CD4-positive, alpha-beta memory T cell (primary cell): Measurements from ENCODE around the gene EPRS1. TPM values are rescaled to one million over a fixed set of nuclear protein-coding genes. Genes with fewer than 3 reads are reported as not detected.
A peak's percentile ranks its signal among the peaks of the same experiment; 100 is the strongest.

Experiments
- CTCF ChIA-PET: fragments of 350-600 bp; sonication (Branson Sonifier 250); formaldehyde crosslinking; loops from one replicate; lab custom pipeline; 2021; ENCODE audit warnings: inconsistent platforms; ENCODE audit not compliant: partially characterized antibody; lab: Charles Lee
- POLR2A ChIA-PET: fragments of 350-600 bp; sonication (Branson Sonifier 250); formaldehyde crosslinking; loops from one replicate; lab custom pipeline; 2021; ENCODE audit not compliant: partially characterized antibody; lab: Charles Lee
- DNase-seq, 5 donors: peaks; one replicate each; pipeline versions ENCODE4 v3.0.0 to v3.0.0-alpha.2; 2020 to 2022; ENCODE audit warnings: mixed read lengths in 1 of 5
- H3K27ac ChIP-seq: one replicate; pipeline ENCODE4 v1.7.0; 2013; ENCODE audit warnings: low read depth, low read length
- H3K27me3 ChIP-seq: 2 replicates; pipeline ENCODE4 v1.7.0; 2013; ENCODE audit warnings: mild to moderate bottlenecking, low read length, moderate library complexity; ENCODE audit not compliant: insufficient read depth
- H3K36me3 ChIP-seq: 2 replicates; pipeline ENCODE4 v1.7.0; 2013; ENCODE audit warnings: mild to moderate bottlenecking, low read length, moderate library complexity; ENCODE audit not compliant: insufficient read depth
- H3K4me1 ChIP-seq: 2 replicates; pipeline ENCODE4 v1.7.0; 2013; ENCODE audit warnings: mild to moderate bottlenecking, low read length, moderate library complexity; ENCODE audit not compliant: insufficient read depth
- H3K4me3 ChIP-seq, 2 donors: one replicate each; pipeline ENCODE4 v1.7.0; 2013; ENCODE audit warnings: low read length in 2 of 2, mild to moderate bottlenecking in 1 of 2
- H3K9me3 ChIP-seq, 2 donors: one replicate each; pipeline ENCODE4 v1.7.0; 2013; ENCODE audit warnings: low read length in 2 of 2, control low read depth in 1 of 2; ENCODE audit not compliant: control insufficient read depth in 1 of 2
- H3K27ac Mint-ChIP-seq, 7 donors: one replicate each; pipeline ENCODE4 v1.8.0; 2020 to 2021; ENCODE audit warnings: mixed read lengths in 7 of 7, mild to moderate bottlenecking in 6 of 7, inconsistent platforms in 3 of 7, moderate library complexity in 3 of 7
- H3K27me3 Mint-ChIP-seq, 2 donors: one replicate each; pipeline ENCODE4 v1.8.0; 2020 to 2021; ENCODE audit warnings: mixed read lengths in 2 of 2
- H3K36me3 Mint-ChIP-seq, 2 donors: one replicate each; pipeline ENCODE4 v1.8.0; 2020 to 2021; ENCODE audit warnings: mixed read lengths in 2 of 2, inconsistent platforms in 1 of 2, mild to moderate bottlenecking in 1 of 2
- H3K4me1 Mint-ChIP-seq, 4 donors: one replicate each; pipeline ENCODE4 v1.8.0; 2020 to 2021; ENCODE audit warnings: mixed read lengths in 4 of 4, mild to moderate bottlenecking in 1 of 4
- H3K4me3 Mint-ChIP-seq, 8 donors: one replicate each; pipeline ENCODE4 v1.8.0; 2020 to 2021; ENCODE audit warnings: mixed read lengths in 8 of 8, mild to moderate bottlenecking in 7 of 8, moderate library complexity in 6 of 8, inconsistent platforms in 3 of 8
- H3K9me3 Mint-ChIP-seq, 8 donors: one replicate each; pipeline ENCODE4 v1.8.0; 2020 to 2021; ENCODE audit warnings: mixed read lengths in 8 of 8, mild to moderate bottlenecking in 5 of 8, inconsistent platforms in 3 of 8, moderate library complexity in 1 of 8
- intact Hi-C: fragments of 100-400 bp; cut with micrococcal nuclease; formaldehyde crosslinking; loops from one replicate; pipeline ENCODE4 v1.15.1; 2023
- polyA plus RNA-seq, 2 donors: library from polyadenylated mRNA; unstranded; fragments of 300-500 nt; fragmentation: Illumina TruSeq; gene quantifications; one replicate each; pipeline ENCODE4 v1.2.3, GENCODE V29; 2021
- total RNA-seq, 2 experiments: library from RNA; stranded (reverse); gene quantifications; one replicate each; pipeline ENCODE4 v1.2.3, GENCODE V29; 2021

The EPRS1 gene
- total and polyA plus RNA-seq, 4 experiments from 2014 or later, result 30.5 to 116 (median 79.2) TPM

DNA sequence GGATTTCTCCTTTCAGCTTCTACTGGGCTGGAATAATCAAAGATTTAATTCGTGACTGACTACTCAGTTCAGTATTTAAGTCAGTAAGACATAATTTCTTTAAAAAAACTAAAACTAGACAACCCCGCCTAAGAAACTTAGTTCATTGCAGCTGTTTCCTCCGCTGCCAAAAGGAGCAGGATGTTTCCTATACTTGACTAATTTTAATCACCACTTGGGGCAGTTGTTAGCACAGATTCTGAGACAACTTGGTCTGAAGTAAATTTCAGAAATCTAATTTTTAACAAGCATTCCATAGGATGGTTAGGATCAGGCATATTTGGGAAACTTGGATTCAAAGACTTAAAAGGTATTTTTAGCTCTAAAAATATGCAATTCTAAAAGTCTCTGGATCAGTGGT lies 34.0 kb downstream of the EPRS1 start:
- no peak for DNase-seq
- Histone ChIP-seq H3K4me1 (no peaks in the 10 kb centered on the region), H3K27me3 (no peaks in the 10 kb centered on the region), H3K4me3 (no peak overlapping the region), H3K9me3 (no peaks in the 10 kb centered on the region), H3K27ac (no peak overlapping the region), H3K36me3 (peaks cover 42% of the 10 kb centered on the region)
- intact Hi-C loops, result no loop called here
- Mint-ChIP-seq H3K4me1 (peaks cover 0 to 13% (median 7%) of the 10 kb centered on the region in 4 donors), H3K4me3 (no peak overlapping the region), H3K27me3 (no peaks in the 10 kb centered on the region), H3K27ac (peak overlapping the region in 1 of 7 donors; percentile 51), H3K36me3 (peaks cover 53 to 75% of the 10 kb centered on the region in 2 donors), H3K9me3 (no peaks in the 10 kb centered on the region)
- ChIA-PET POLR2A (no interaction called here), CTCF (interaction anchor here (1.7 kb wide), 1 partner anchor 15 kb away, joined by 3 read pairs; no protein-coding TSS in a partner anchor)

DNA sequence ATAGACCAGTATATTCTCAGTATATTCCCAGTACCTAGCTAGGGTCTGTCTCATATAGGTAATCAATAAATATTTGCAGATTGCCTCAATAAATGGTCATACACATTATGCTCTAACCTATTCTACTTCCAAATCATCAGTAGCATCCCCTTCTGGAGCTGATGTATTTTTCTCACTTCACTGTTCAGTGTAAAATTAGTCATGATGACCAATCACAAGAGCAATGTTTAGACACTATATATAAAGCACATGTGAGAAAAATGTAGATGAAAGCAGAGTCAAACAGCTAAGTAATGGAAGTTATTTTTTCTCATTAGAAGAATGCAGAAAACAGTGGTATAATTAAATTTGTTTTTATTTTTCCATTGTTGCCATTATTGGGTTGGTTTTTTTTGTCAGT lies 34.7 kb downstream of the EPRS1 start:
- intact Hi-C loops, result no loop called here
- ChIA-PET POLR2A (interaction anchor here (0.6 kb wide), 1 partner anchor 20 kb away, joined by 3 read pairs; no protein-coding TSS in a partner anchor), CTCF (interaction anchor here (1.7 kb wide), 1 partner anchor 14 kb away, joined by 3 read pairs; no protein-coding TSS in a partner anchor)
- Mint-ChIP-seq H3K36me3 (peaks cover 59 to 76% of the 10 kb centered on the region in 2 donors), H3K9me3 (no peaks in the 10 kb centered on the region), H3K27me3 (no peaks in the 10 kb centered on the region), H3K27ac (no peak overlapping the region), H3K4me1 (peaks cover 0 to 13% (median 7%) of the 10 kb centered on the region in 4 donors), H3K4me3 (no peak overlapping the region)
- Histone ChIP-seq H3K4me3 (no peak overlapping the region), H3K27me3 (no peaks in the 10 kb centered on the region), H3K36me3 (peaks cover 46% of the 10 kb centered on the region), H3K9me3 (no peaks in the 10 kb centered on the region), H3K4me1 (no peaks in the 10 kb centered on the region), H3K27ac (no peak overlapping the region)
- DNase-seq, result no peak

DNA sequence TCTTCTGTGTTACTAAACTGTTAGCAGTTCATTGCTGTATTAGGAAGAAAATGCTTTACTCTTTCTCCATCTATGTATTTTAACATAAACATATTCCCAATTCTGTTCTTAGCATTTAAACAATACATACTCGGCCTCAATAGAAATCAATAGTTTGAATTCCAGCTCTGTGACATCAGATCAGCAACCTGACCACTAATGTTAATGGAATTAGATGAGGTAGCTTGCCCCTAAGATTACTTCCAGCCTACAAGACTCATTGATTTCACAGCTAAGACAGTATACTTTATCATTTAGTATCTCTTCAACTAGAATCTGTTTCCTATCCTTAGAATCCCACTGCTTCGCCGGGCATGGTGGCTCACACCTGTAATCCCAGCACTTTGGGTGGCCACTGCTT lies 38.9 kb downstream of the EPRS1 start:
- H3K27me3 ChIP-seq, result no peaks in the 10 kb centered on the region
- H3K9me3 Mint-ChIP-seq, result no peaks in the 10 kb centered on the region
- H3K36me3 Mint-ChIP-seq, result peaks cover 52 to 71% of the 10 kb centered on the region in 2 donors
- peak overlapping the region in 2 of 7 donors; percentile 11 to 41 for H3K27ac Mint-ChIP-seq
- H3K4me1 Mint-ChIP-seq, result peaks cover 0 to 4% (median 1%) of the 10 kb centered on the region in 4 donors
- no peaks in the 10 kb centered on the region for H3K4me1 ChIP-seq
- no peak overlapping the region for H3K27ac ChIP-seq
- intact Hi-C loops, result no loop called here
- no peak overlapping the region for H3K4me3 Mint-ChIP-seq
- no peak for DNase-seq
- ChIA-PET CTCF (interaction anchor here (0.9 kb wide), 1 partner anchor 13 kb away, joined by 3 read pairs; no protein-coding TSS in a partner anchor), POLR2A (no interaction called here)
- H3K27me3 Mint-ChIP-seq, result no peaks in the 10 kb centered on the region
- no peaks in the 10 kb centered on the region for H3K9me3 ChIP-seq
- no peak overlapping the region for H3K4me3 ChIP-seq
- H3K36me3 ChIP-seq, result peaks cover 58% of the 10 kb centered on the region

DNA sequence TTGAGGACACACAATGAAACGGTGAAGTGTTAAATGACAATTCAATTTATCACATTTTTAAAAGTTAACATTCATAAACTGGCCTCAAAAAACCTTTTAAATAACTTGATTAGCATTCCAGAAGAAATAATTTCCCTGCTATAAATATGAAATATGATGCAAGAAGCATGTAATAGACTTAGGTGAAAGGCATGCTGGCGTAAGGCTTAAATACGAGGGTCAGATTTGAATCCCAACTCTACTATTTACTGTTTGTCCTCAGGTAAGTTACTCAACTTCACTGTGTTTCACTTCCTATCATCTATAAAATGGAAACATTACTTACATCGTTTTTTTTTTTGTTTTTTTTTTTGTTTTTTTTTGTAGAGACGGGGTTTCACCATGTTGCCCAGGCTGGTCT lies 40.8 kb downstream of the EPRS1 start:
- peaks cover 46 to 67% of the 10 kb centered on the region in 2 donors for H3K36me3 Mint-ChIP-seq
- no peak overlapping the region for H3K27ac Mint-ChIP-seq
- H3K9me3 Mint-ChIP-seq, result no peaks in the 10 kb centered on the region

DNA sequence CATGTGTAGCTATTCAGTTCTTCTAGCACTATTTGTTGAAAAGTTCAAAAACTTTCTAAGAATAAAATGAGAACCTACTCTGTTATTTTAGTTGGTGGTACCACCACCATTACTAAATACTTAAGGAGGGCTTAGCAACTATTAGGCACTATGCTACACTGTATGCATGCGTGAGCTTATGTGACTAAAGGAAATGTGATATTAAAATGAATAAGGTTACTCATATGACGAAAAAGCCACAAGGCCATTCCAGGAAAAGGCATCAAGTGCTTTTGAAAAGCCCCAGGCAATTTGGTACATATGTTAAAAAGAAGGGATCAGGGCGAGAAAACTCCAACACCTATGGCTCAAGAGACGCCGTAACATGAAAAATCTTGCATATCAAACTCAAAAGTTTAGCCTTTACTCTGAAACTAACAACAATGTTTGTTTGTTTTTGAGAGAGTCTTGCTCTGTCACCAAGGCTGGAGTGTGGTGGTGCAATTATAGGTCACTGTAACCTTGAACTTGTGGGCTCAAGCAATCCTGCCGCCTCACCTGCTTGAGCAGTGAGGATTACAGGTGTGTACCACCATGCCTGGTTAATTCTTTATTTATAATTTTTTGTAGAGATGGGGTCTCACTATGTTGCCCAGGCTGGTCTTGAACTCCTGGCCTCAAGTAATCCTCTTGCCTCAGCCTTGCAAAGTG lies 42.5 kb downstream of the EPRS1 start:
- H3K9me3 ChIP-seq, result no peaks in the 10 kb centered on the region
- intact Hi-C loops, result no loop called here
- Mint-ChIP-seq H3K27me3 (no peaks in the 10 kb centered on the region), H3K36me3 (peaks cover 43 to 60% of the 10 kb centered on the region in 2 donors), H3K4me1 (no peaks in the 10 kb centered on the region), H3K9me3 (no peaks in the 10 kb centered on the region), H3K27ac (peak overlapping the region in 1 of 7 donors; percentile 36), H3K4me3 (no peak overlapping the region)
- CTCF ChIA-PET, result interaction anchor here (0.7 kb wide), 1 partner anchor 12 kb away, joined by 3 read pairs; no protein-coding TSS in a partner anchor
- H3K27ac ChIP-seq, result no peak overlapping the region
- H3K27me3 ChIP-seq, result no peaks in the 10 kb centered on the region
- POLR2A ChIA-PET, result no interaction called here
- H3K36me3 ChIP-seq, result peaks cover 54% of the 10 kb centered on the region
- H3K4me1 ChIP-seq, result no peaks in the 10 kb centered on the region
- H3K4me3 ChIP-seq, result no peak overlapping the region
- no peak for DNase-seq

More for the DNA sequence above, 40.8 kb downstream of the EPRS1 start:
- H3K27ac ChIP-seq, result no peak overlapping the region
- H3K4me1 Mint-ChIP-seq, result no peaks in the 10 kb centered on the region
- DNase-seq, result no peak
- H3K27me3 ChIP-seq, result no peaks in the 10 kb centered on the region
- no peaks in the 10 kb centered on the region for H3K4me1 ChIP-seq
- no peak overlapping the region for H3K4me3 ChIP-seq
- peaks cover 62% of the 10 kb centered on the region for H3K36me3 ChIP-seq
- intact Hi-C loops, result no loop called here
- H3K27me3 Mint-ChIP-seq, result no peaks in the 10 kb centered on the region
- ChIA-PET CTCF (no interaction called here), POLR2A (no interaction called here)
- H3K4me3 Mint-ChIP-seq, result no peak overlapping the region
- H3K9me3 ChIP-seq, result no peaks in the 10 kb centered on the region

DNA sequence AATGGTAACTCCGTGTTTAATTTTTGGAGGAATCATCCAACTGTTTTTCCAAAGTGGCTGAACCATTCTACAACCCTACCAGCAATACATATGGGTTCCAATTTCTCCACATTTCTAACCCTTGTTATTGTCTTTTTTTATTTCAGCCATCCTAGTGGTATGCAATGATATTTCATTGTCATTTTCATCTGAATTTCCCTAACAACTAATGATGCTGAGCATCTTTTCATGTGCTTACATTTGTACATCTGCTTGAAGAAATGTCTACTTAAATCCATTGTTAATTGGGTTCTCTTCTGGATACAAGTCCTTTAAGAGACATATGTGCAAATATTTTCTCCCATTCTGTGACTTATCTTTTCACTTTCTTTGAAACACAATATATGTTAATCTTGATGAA lies 43.3 kb downstream of the EPRS1 start:
- no peak overlapping the region for H3K4me3 Mint-ChIP-seq
- no peak overlapping the region for H3K27ac ChIP-seq
- no peaks in the 10 kb centered on the region for H3K9me3 ChIP-seq
- H3K36me3 ChIP-seq, result peaks cover 51% of the 10 kb centered on the region
- H3K27me3 ChIP-seq, result no peaks in the 10 kb centered on the region
- H3K27me3 Mint-ChIP-seq, result no peaks in the 10 kb centered on the region
- H3K4me1 ChIP-seq, result no peaks in the 10 kb centered on the region
- intact Hi-C loops, result no loop called here
- no peak for DNase-seq
- ChIA-PET CTCF (interaction anchor here (0.7 kb wide), 1 partner anchor 12 kb away, joined by 3 read pairs; no protein-coding TSS in a partner anchor), POLR2A (no interaction called here)
- H3K4me3 ChIP-seq, result no peak overlapping the region
- peaks cover 44 to 59% of the 10 kb centered on the region in 2 donors for H3K36me3 Mint-ChIP-seq
- no peaks in the 10 kb centered on the region for H3K4me1 Mint-ChIP-seq
- H3K9me3 Mint-ChIP-seq, result no peaks in the 10 kb centered on the region
- H3K27ac Mint-ChIP-seq, result peak overlapping the region in 2 of 7 donors; percentile 21 to 55

DNA sequence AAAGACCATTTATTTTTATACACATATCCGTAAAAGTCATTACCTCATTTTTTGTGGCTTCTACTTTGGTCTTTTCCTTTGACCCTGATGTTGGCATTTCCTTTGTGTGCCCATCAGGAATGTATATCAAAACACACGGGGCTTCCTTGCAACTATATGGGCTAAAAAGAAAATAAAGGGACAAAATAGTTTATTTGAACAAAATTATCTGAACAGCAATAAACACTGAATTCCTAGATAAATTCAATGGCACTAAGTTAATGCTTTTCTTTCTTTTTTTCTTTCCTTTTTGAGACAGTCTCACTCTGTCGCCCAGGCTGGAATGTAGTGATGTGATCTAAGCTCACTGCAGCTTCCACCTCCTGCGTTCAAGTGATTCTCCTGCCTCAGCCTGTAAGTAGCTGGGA lies 45.2 kb downstream of the EPRS1 start:
- Histone ChIP-seq H3K36me3 (peaks cover 65% of the 10 kb centered on the region), H3K9me3 (no peaks in the 10 kb centered on the region), H3K27ac (no peak overlapping the region), H3K4me3 (no peak overlapping the region), H3K4me1 (no peaks in the 10 kb centered on the region), H3K27me3 (no peaks in the 10 kb centered on the region)
- ChIA-PET POLR2A (no interaction called here), CTCF (no interaction called here)
- peaks cover 47 to 67% of the 10 kb centered on the region in 2 donors for H3K36me3 Mint-ChIP-seq
- H3K27ac Mint-ChIP-seq, result no peak overlapping the region
- no peak for DNase-seq
- no peaks in the 10 kb centered on the region for H3K9me3 Mint-ChIP-seq
- H3K4me1 Mint-ChIP-seq, result no peaks in the 10 kb centered on the region
- intact Hi-C loops, result no loop called here
- no peak overlapping the region for H3K4me3 Mint-ChIP-seq
- H3K27me3 Mint-ChIP-seq, result no peaks in the 10 kb centered on the region
